T-helper 17 cell (primary cell): ENCODE measurements around the gene SYT9. TPM values are rescaled to one million over a fixed set of nuclear protein-coding genes. Genes with fewer than 3 reads are reported as not detected.
"Not testable (repeated sequence)": the region's sequence is repeated elsewhere in the genome, so short reads cannot be mapped to it uniquely, and the experiment has no call there.

Experiments
- ATAC-seq: fragments of 150-1000 bp; cut with Tn5 transposase; 2 replicates; pipeline ENCODE4 v1.10.0; 2021; ENCODE audit warnings: mild to moderate bottlenecking, moderate library complexity
- DNase-seq, 3 donors: peaks; one replicate each; pipeline versions ENCODE4 v3.0.0 to v3.0.0-alpha.2; 2020 to 2021
- H3K9me3 ChIP-seq: one replicate; pipeline ENCODE4 v1.7.0; 2013; ENCODE audit warnings: low read length, mild to moderate bottlenecking; ENCODE audit not compliant: control insufficient read depth, poor library complexity, severe bottlenecking
- H3K27ac Mint-ChIP-seq: one replicate; pipeline ENCODE4 v1.8.0; 2022; ENCODE audit warnings: mild to moderate bottlenecking, moderate library complexity, mixed read lengths
- H3K27me3 Mint-ChIP-seq: one replicate; pipeline ENCODE4 v1.8.0; 2022; ENCODE audit warnings: mixed read lengths
- H3K36me3 Mint-ChIP-seq: one replicate; pipeline ENCODE4 v1.8.0; 2022; ENCODE audit warnings: low read depth, mixed read lengths
- H3K4me1 Mint-ChIP-seq: one replicate; pipeline ENCODE4 v1.8.0; 2022; ENCODE audit warnings: mild to moderate bottlenecking, mixed read lengths
- H3K4me3 Mint-ChIP-seq: one replicate; pipeline ENCODE4 v1.8.0; 2022; ENCODE audit warnings: mild to moderate bottlenecking, moderate library complexity, mixed read lengths
- total RNA-seq, 4 donors: library from RNA in 2 of 4; stranded (reverse) in 2 of 4; gene quantifications; one replicate each; pipeline ENCODE4 v1.2.3 and lab custom pipeline; 2022 to 2026

The SYT9 gene
- total RNA-seq, 2 donors from 2014 or later: not detected

DNA sequence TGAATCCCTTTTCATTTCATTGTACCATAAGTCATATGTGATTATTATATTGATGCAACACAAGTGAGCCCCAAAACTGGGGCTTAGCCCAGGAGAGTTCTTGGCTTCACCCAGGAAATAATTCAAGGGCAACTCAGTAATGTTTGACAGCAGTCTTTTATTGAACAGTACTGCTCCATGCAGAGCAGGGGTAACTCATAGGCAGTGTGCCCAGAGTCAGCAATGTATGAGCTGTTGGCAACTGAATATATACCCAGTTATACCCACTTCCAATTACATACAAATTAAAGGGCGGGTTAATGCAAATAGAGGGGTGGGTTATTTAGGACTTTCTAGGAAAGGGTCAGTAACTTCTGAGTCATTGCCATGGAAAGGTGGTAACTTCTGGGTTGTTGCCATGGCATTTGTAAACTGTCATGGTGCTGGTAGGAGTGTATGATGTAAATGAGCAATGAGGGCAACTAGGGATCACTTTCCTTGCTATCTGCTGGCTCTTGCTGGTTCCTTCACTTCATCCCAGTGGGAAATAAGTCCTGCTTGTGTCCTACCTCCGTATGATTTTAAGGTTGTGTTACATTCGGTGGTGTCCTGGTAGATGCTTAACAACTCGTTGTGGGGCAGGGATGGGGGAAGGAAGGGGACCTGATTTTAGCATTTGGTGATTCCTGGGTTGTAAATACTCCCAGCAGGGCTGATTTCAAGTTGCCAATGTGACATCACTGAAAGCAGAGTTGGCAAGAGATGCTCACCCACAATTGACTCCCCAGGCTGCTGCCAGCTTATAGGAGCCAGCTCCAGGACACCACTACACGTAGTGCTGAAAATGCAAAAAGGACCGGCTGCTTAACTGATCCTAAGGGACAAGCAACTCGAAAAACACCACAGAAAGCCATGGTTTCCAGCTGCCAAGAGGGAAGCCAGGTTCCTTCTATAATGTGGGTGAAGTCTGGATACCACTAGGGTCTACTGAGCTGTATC is 70.1 kb downstream of the SYT9 start:
- ATAC-seq: no peak
- Mint-ChIP-seq H3K4me3 (no peak overlapping the region), H3K36me3 (no peaks in the 10 kb centered on the region)

DNA sequence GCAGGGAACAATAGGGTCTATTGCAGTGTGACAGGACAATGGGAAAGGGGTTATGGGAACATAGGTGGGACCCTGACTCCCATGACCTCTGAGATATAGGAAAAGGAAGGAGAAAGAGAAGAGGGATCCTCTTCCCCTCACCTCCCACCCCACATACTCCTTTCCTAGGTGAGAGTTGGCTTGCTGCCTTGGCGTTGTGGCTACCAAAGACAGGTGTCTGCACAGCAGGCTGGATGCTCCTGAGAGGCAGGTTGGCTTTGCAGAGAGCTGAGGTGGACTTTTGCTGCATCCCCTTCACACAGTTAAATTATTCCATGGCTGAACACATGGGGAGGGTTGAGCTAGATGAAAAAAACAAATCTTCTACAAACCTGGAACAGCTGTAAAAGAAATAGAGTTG is 80.7 kb downstream of the SYT9 start:
- ATAC-seq (no peak), DNase-seq (no peak)
- H3K4me3 Mint-ChIP-seq: no peak overlapping the region
- H3K36me3 Mint-ChIP-seq: no peaks in the 10 kb centered on the region
- H3K27me3 Mint-ChIP-seq: peaks cover 37% of the 10 kb centered on the region
- H3K9me3 ChIP-seq: no peaks in the 10 kb centered on the region
- no peak overlapping the region for H3K27ac Mint-ChIP-seq
- no peaks in the 10 kb centered on the region for H3K4me1 Mint-ChIP-seq

More for the DNA sequence above, 70.1 kb downstream of the SYT9 start:
- no peaks in the 10 kb centered on the region for H3K9me3 ChIP-seq
- peaks cover 34% of the 10 kb centered on the region for H3K27me3 Mint-ChIP-seq
- H3K27ac Mint-ChIP-seq: no peak overlapping the region
- no peak for DNase-seq
- H3K4me1 Mint-ChIP-seq: no peaks in the 10 kb centered on the region

DNA sequence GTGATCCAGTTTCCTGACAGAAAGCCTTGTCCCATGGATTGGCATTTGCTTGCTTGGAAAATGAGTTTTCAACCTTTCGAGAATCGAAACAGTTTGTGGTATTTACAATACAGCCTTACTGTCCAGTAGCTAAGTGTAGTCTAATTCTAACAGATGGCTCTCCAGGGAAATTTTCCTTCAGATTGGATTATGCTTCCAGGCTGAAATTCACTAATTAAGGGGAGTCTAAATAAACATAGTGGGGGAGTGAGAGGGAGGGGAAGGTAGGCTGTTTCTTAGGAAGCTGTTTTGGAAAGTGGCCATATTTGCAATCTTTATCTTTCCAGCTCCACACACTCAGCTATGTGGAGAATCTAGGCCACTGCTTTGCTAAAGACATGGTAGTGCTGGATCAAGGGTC is 81.3 kb downstream of the SYT9 start:
- Mint-ChIP-seq H3K4me3 (no peak overlapping the region), H3K27me3 (peaks cover 37% of the 10 kb centered on the region), H3K4me1 (no peaks in the 10 kb centered on the region), H3K27ac (no peak overlapping the region), H3K36me3 (no peaks in the 10 kb centered on the region)
- no peaks in the 10 kb centered on the region for H3K9me3 ChIP-seq
- ATAC-seq: no peak
- DNase-seq: no peak

- ATAC-seq, H3K4me1 Mint-ChIP-seq: not testable (repeated sequence)
These were observed 83.7 kb downstream of the SYT9 start for GRCh38 chr11:7335442-7335841.

DNA sequence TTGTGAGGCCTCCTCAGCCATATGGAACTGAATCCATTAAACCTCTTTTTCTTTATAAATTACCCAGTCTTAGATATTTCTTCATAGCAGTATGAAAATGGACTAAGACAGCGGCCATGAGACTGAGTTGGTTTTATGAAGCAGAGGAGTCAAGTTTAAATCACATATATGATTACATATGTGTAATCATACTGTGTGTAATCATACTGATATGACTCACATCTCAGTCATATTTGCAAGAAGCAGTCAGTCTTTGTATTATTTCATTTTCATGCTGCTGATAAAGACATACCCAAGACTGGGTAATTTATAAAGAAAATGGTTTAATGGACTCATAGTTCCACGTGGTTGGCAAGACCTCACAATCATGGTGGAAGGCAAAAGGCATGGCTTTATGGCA is 89.8 kb downstream of the SYT9 start:
- H3K9me3 ChIP-seq: no peaks in the 10 kb centered on the region
- Mint-ChIP-seq H3K36me3 (no peaks in the 10 kb centered on the region), H3K27me3 (peaks cover 16% of the 10 kb centered on the region), H3K27ac (no peak overlapping the region), H3K4me3 (no peak overlapping the region), H3K4me1 (no peaks in the 10 kb centered on the region)
- DNase-seq (no peak), ATAC-seq (no peak)

More at GRCh38 chr11:7335442-7335841, 83.7 kb downstream of the SYT9 start:
- not testable (repeated sequence) for H3K36me3 Mint-ChIP-seq, H3K27ac Mint-ChIP-seq, H3K4me3 Mint-ChIP-seq, DNase-seq, H3K9me3 ChIP-seq
- H3K27me3 Mint-ChIP-seq: peaks cover 14% of the 10 kb centered on the region

GRCh38 chr11:7347611-7348431 is 96.1 kb downstream of the SYT9 start:
- no peaks in the 10 kb centered on the region for H3K9me3 ChIP-seq
- DNase-seq (no peak), ATAC-seq (no peak)
- no peak overlapping the region for H3K4me3 Mint-ChIP-seq
- peaks cover 2% of the 10 kb centered on the region for H3K36me3 Mint-ChIP-seq
- H3K27me3 Mint-ChIP-seq: peaks cover 63% of the 10 kb centered on the region
- no peak overlapping the region for H3K27ac Mint-ChIP-seq
- H3K4me1 Mint-ChIP-seq: no peaks in the 10 kb centered on the region

DNA sequence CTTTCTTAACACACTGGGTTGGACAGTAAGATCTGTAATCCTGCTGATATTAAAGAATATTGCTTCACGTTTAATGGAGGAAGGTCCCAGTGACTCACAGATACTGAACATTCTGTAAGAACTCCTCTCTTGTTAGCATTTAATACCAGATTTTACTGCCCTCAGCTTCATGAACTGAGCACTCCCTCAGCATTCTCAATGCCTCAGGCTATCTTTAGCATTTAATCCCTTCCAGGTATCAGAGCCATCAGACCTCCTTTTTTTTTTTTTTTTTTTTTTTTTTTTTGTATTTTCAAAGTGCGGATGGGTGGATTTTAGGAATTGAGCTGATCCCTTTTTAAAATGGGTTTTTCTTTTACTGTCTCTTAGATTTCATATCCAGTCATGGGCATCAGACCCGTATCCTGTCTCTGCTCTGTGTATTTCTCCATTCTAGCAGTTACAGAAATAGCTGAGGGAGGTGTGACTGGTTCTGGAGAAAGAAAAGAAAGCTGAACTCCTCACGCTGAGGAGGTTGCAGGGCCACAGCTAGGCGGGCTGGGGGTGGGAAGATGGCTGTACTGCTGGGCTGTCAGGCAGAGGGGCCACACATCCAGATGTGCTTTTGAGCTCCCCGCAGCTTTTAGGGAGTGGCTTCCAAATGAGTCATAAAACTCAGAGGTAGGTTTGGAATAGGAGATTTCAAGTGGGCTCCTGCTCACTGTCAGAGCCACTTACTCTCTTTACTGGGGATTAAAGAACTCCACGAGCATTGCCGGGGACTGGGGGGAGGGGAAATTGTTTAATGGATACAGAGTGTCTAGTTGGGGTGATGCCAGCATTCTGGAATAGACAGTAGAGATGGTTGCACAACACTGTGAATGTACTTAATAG is 97.0 kb downstream of the SYT9 start:
- Mint-ChIP-seq H3K27ac (no peak overlapping the region), H3K36me3 (peaks cover 2% of the 10 kb centered on the region), H3K27me3 (peaks cover 63% of the 10 kb centered on the region), H3K4me1 (no peaks in the 10 kb centered on the region), H3K4me3 (no peak overlapping the region)
- no peaks in the 10 kb centered on the region for H3K9me3 ChIP-seq
- DNase-seq: no peak
- ATAC-seq: no peak

GRCh38 chr11:7351228-7351627 is 99.5 kb downstream of the SYT9 start:
- no peak for DNase-seq

GRCh38 chr11:7353100-7353499 is 101.4 kb downstream of the SYT9 start:
- ATAC-seq (no peak), DNase-seq (no peak)
- peaks cover 38% of the 10 kb centered on the region for H3K27me3 Mint-ChIP-seq
- peaks cover 2% of the 10 kb centered on the region for H3K36me3 Mint-ChIP-seq
- no peak overlapping the region for H3K27ac Mint-ChIP-seq
- H3K4me3 Mint-ChIP-seq: no peak overlapping the region
- peaks cover 3% of the 10 kb centered on the region for H3K4me1 Mint-ChIP-seq
- H3K9me3 ChIP-seq: no peaks in the 10 kb centered on the region

More at GRCh38 chr11:7351228-7351627, 99.5 kb downstream of the SYT9 start:
- Mint-ChIP-seq H3K27ac (no peak overlapping the region), H3K4me1 (peaks cover 3% of the 10 kb centered on the region), H3K4me3 (no peak overlapping the region), H3K27me3 (peaks cover 55% of the 10 kb centered on the region), H3K36me3 (peaks cover 2% of the 10 kb centered on the region)
- no peak for ATAC-seq
- H3K9me3 ChIP-seq: no peaks in the 10 kb centered on the region

- H3K9me3 ChIP-seq: no peaks in the 10 kb centered on the region
- no peaks in the 10 kb centered on the region for H3K4me1 Mint-ChIP-seq
- DNase-seq: no peak
- no peak for ATAC-seq
- H3K27me3 Mint-ChIP-seq: peaks cover 13% of the 10 kb centered on the region
- no peak overlapping the region for H3K4me3 Mint-ChIP-seq
- H3K27ac Mint-ChIP-seq: no peak overlapping the region
- H3K36me3 Mint-ChIP-seq: no peaks in the 10 kb centered on the region
These were observed 113.0 kb downstream of the SYT9 start for GRCh38 chr11:7364660-7365059.

DNA sequence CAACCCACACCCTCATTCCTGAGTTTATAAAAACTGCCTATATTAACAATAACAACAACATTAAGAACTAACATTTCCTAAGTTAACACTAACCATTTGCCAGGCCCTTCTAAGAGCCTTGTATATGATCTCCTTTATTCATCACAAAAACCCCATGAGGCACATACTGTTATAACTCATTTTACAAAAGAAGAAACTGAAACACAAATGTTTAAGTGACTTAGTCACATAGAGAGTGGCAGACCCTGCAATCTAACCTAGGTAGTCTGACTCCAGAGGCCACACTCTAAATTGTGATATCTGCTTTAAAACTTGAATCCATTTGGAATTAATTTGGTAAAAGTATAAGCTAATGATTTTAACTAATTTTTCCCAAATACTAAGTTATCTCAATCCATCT is 116.1 kb downstream of the SYT9 start:
- no peak for ATAC-seq
- Mint-ChIP-seq H3K27ac (no peak overlapping the region), H3K4me3 (no peak overlapping the region), H3K4me1 (no peaks in the 10 kb centered on the region), H3K36me3 (no peaks in the 10 kb centered on the region), H3K27me3 (peaks cover 12% of the 10 kb centered on the region)
- no peak for DNase-seq
- no peaks in the 10 kb centered on the region for H3K9me3 ChIP-seq

DNA sequence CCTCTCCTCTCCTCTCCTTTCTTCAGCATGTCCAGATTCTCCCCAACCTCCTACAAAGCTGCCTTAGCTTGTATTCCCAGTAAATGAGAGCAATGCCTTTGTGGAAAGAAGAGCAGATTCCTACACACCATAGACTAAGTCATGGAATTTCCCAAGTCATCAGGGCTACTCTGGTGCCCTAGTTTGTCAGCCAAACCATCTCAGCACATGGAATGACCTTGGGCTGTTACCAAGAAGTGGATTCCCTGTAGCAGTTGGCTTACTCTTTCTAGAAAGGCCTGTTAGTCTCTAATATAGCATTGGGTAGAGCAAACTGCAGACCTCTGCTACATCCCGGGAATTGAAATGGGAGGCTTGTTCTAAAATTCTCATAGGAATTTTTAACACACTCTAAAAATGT is 124.7 kb downstream of the SYT9 start:
- no peaks in the 10 kb centered on the region for H3K9me3 ChIP-seq
- H3K4me3 Mint-ChIP-seq: no peak overlapping the region
- ATAC-seq (no peak), DNase-seq (no peak)
- no peak overlapping the region for H3K27ac Mint-ChIP-seq
- H3K36me3 Mint-ChIP-seq: peaks cover 3% of the 10 kb centered on the region
- H3K27me3 Mint-ChIP-seq: peaks cover 36% of the 10 kb centered on the region
- H3K4me1 Mint-ChIP-seq: no peaks in the 10 kb centered on the region
